ENCODE measurements around the gene CHST2. TPM values are rescaled to one million over a fixed set of nuclear protein-coding genes. Genes with fewer than 3 reads are reported as not detected.

CHST2 gene, protein sequence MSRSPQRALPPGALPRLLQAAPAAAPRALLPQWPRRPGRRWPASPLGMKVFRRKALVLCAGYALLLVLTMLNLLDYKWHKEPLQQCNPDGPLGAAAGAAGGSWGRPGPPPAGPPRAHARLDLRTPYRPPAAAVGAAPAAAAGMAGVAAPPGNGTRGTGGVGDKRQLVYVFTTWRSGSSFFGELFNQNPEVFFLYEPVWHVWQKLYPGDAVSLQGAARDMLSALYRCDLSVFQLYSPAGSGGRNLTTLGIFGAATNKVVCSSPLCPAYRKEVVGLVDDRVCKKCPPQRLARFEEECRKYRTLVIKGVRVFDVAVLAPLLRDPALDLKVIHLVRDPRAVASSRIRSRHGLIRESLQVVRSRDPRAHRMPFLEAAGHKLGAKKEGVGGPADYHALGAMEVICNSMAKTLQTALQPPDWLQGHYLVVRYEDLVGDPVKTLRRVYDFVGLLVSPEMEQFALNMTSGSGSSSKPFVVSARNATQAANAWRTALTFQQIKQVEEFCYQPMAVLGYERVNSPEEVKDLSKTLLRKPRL
- total RNA-seq = 55.8 TPM

DNA sequence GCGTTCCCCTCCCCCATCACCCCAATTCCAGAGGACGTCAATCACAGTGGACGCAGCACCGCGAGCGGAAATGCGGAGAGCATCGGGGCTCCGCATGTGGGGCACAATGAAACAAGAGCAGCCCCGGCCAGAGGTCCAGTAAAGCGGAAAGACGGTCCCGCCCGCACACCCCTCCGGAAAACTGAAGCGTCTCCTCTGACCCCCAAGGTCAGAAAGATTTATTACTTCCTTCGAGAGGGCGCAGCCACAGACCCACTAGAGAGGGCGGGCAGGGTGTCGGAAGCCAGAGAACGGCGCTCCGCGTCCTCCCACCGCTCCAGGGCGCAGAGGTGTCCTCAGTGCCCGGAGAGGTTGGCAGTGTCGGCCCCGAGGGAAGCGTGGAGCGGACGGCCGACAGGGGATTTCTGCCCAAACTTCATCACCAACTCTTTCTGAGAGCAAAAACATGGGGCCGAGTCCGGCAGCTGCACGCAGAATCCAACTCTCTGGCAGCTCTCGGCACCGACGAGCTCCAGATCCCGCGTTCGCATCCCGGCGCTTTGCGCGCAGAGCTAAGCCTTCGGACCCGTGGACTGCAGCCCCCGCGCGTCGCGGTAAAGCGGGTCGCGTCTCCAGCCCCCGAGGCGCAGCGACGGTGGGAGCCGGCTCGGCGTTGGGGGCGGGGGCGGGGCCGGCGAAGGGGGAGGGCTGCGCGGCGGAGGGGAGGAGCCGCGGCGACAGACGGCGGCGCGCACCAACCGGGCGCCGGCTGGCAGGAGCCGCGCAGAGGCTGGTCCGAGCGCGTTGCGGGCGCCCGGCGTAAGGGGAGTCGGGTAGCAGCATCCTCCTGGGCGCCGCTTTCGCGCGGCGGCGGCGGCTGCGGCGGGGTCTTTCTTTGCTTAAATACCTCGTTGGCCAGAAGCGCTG lies at the start of gene CHST2:
Gene CHST2 (plus strand): TSS at position 763 of the 906 bp plus-strand sequence. CDS start 1,046 bp downstream, outside the sequence.

Other genes with a start within 250 kb of the CHST2 start
- gene PCOLCE2, start 230.7 kb upstream of the CHST2 start, total RNA-seq = 13.6 TPM
- 5.3 TPM for gene PAQR9, start 156.1 kb upstream of the CHST2 start, total RNA-seq
- gene U2SURP, start 118.2 kb upstream of the CHST2 start, total RNA-seq = 119 TPM

Measured in diencephalon (tissue), 1 donor.